ENCODE results near the gene IFT43.

GRCh38 chr14:75983019-75983358, 2.6 kb upstream of the IFT43 start:
- no peak for TF ChIP-seq CTCF (IDR thresholded peaks at IDR 0.05; ENCODE audit: extremely low read depth in 1 of 2, insufficient read depth in 1 of 2, low read depth in 1 of 2, low read length in 2 of 2)
- TF ChIP-seq POLR2A (IDR thresholded peaks at IDR 0.05; ENCODE audit: low read depth, low read length), result no peak
